Subcutaneous abdominal adipose tissue (tissue), 5 donors: Measurements from ENCODE around the gene ADAM33.

ENCODE experiments used
- H3K27ac ChIP-seq: one replicate; pipeline ENCODE4 v1.7.0; 2013; ENCODE audit warnings: low read depth, mild to moderate bottlenecking, inconsistent platforms, low read length, moderate library complexity
- H3K27me3 ChIP-seq, 5 donors: one replicate each; pipeline ENCODE4 v1.7.0; 2013; ENCODE audit warnings: low read length in 5 of 5, inconsistent platforms in 1 of 5; ENCODE audit not compliant: control insufficient read depth in 5 of 5, insufficient read depth in 4 of 5
- H3K36me3 ChIP-seq, 5 donors: one replicate each; pipeline ENCODE4 v1.7.0; 2013; ENCODE audit warnings: low read length in 5 of 5; ENCODE audit not compliant: control insufficient read depth in 5 of 5, insufficient read depth in 5 of 5
- H3K4me1 ChIP-seq, 5 donors: one replicate each; pipeline ENCODE4 v1.7.0; 2013; ENCODE audit warnings: low read length in 5 of 5, mild to moderate bottlenecking in 3 of 5, moderate library complexity in 1 of 5; ENCODE audit not compliant: control insufficient read depth in 5 of 5, insufficient read depth in 5 of 5
- H3K4me3 ChIP-seq, 5 donors: one replicate each; pipeline ENCODE4 v1.7.0; 2013; ENCODE audit warnings: low read length in 5 of 5, low read depth in 1 of 5
- H3K9ac ChIP-seq, 5 donors: one replicate each; pipeline ENCODE4 v1.7.0; 2013; ENCODE audit warnings: low read length in 5 of 5, mild to moderate bottlenecking in 4 of 5, moderate library complexity in 3 of 5
- H3K9me3 ChIP-seq, 5 donors: one replicate each; pipeline ENCODE4 v1.7.0; 2013; ENCODE audit warnings: low read length in 5 of 5; ENCODE audit not compliant: control insufficient read depth in 5 of 5
- donor health status: healthy.
- donor health status: healthy.
- donor health status: healthy.
- donor health status: healthy.
- donor health status: healthy.

Gene ADAM33

DNA sequence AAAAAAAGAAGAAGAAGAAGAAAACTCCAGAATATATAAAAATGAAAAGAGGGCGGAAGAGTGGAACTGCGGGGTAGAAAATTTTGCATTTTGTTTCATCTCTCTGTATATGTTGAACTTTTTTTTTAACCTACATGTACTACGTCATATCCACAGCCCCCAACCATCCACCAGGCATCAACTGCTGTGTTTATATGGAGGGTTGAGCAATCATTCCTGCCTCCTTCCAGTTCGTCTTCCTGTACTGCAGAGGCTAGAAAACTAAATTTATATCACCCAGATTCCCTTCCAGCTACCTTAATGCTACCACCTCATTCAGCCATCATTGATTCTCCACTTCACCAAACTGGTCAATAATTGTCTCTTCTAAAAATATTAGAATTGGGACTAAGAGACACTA, 40.1 kb upstream of the ADAM33 start:
- Histone ChIP-seq H3K4me1 (peaks cover 0 to under 1% (median 0%) of the 10 kb centered on the region in 5 donors), H3K27me3 (peaks cover 0 to 1% (median 0%) of the 10 kb centered on the region in 5 donors), H3K36me3 (no peaks in the 10 kb centered on the region), H3K4me3 (no peak overlapping the region), H3K9me3 (no peaks in the 10 kb centered on the region), H3K27ac (no peak overlapping the region), H3K9ac (no peak overlapping the region)

DNA sequence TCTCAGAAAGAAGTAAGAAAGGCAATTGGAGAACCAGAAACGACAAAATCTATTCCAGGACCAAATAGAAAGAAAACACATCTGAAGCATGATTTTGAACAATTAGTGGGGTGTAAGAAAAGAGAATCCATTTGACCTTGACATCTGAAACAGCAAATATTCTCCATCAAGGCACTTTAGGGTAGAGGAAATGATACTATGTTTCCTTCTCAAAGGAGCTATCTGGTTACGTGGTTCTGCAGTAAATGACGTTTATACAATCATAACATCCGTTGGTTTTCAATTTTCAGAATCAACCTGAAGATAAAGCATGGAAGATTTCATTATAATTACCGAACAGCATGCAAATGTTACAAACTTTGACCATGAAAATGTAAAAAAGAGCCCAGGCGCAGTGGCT, 38.8 kb upstream of the ADAM33 start:
- H3K4me3 ChIP-seq: no peak overlapping the region
- H3K36me3 ChIP-seq: no peaks in the 10 kb centered on the region
- no peaks in the 10 kb centered on the region for H3K9me3 ChIP-seq
- H3K9ac ChIP-seq: no peak overlapping the region
- no peak overlapping the region for H3K27ac ChIP-seq
- H3K4me1 ChIP-seq: peaks cover 0 to 4% (median 0%) of the 10 kb centered on the region in 5 donors
- H3K27me3 ChIP-seq: no peaks in the 10 kb centered on the region

GRCh38 chr20:3720068-3720467, 38.3 kb upstream of the ADAM33 start:
- H3K36me3 ChIP-seq: no peaks in the 10 kb centered on the region
- no peak overlapping the region for H3K4me3 ChIP-seq
- H3K27ac ChIP-seq: no peak overlapping the region
- peaks cover 0 to 4% (median 0%) of the 10 kb centered on the region in 5 donors for H3K4me1 ChIP-seq
- H3K9me3 ChIP-seq: no peaks in the 10 kb centered on the region
- no peak overlapping the region for H3K9ac ChIP-seq
- no peaks in the 10 kb centered on the region for H3K27me3 ChIP-seq

DNA sequence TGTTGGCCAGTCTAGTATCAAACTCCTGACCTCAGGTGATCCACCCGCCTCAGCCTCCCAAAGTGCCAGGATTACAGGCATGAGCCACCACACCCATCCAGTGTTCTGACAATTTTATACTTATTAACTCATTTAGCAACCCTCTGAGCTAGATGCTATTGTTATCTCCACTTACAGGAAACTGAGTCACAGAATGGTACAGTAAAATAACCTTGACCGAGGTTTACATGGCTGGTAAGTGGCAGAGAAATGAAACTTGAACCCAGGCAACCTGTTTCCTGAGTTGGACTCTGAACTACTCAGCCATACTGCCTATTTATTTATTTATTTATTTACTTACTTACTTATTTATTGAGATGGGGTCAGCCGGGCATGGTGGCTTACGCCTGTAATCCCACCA, 37.2 kb upstream of the ADAM33 start:
- Histone ChIP-seq H3K9me3 (no peaks in the 10 kb centered on the region), H3K27me3 (no peaks in the 10 kb centered on the region), H3K27ac (no peak overlapping the region), H3K9ac (no peak overlapping the region), H3K4me1 (peaks cover 0 to 10% (median 0%) of the 10 kb centered on the region in 5 donors), H3K4me3 (no peak overlapping the region), H3K36me3 (no peaks in the 10 kb centered on the region)

GRCh38 chr20:3716195-3716834, 34.5 kb upstream of the ADAM33 start:
- Histone ChIP-seq H3K27me3 (no peaks in the 10 kb centered on the region), H3K4me1 (peaks cover 0 to 27% (median 9%) of the 10 kb centered on the region in 5 donors), H3K4me3 (no peak overlapping the region), H3K9ac (no peak overlapping the region), H3K36me3 (no peaks in the 10 kb centered on the region), H3K27ac (no peak overlapping the region), H3K9me3 (no peaks in the 10 kb centered on the region)

- no peaks in the 10 kb centered on the region for H3K27me3 ChIP-seq
- no peak overlapping the region for H3K9ac ChIP-seq
- no peaks in the 10 kb centered on the region for H3K36me3 ChIP-seq
- no peak overlapping the region for H3K27ac ChIP-seq
- H3K9me3 ChIP-seq: no peaks in the 10 kb centered on the region
- no peak overlapping the region for H3K4me3 ChIP-seq
- peaks cover 0 to 44% (median 24%) of the 10 kb centered on the region in 5 donors for H3K4me1 ChIP-seq
Measured at GRCh38 chr20:3714092-3714491, 32.3 kb upstream of the ADAM33 start.

DNA sequence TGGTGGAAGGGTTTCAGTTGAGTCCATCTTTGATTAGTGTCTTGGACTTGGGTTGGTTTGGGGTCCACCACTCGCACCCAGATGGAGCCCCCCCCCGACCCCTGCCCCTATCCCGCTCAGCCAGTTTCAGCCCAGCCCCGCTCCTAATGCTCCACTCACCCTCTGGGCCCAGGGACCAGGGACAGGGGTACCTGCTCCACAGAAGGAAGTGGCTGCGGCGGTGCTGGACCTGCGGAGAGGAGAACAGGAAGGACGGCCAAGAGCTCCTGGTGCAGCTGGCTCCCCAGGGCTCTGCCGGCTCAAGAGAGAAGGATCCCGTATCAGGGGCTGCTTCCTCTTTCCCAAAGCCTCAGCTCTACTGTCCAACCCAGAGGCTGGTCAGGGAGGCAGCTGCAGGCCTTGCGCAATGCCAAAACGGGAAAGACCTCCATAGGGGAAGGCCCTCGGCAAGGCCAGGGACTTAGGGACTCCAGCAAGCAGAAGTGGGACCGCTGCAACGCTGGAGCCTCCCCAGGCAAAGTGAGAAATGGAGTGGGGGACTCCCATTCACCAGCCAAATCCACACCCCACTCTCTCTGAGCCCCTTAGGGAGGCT, 30.6 kb upstream of the ADAM33 start, which contains the start of gene SIGLEC1:
Gene SIGLEC1 (minus strand): TSS at position 322 of the 595 bp plus-strand sequence. CDS start 5,472 bp downstream, outside the sequence.
- Histone ChIP-seq H3K27ac (no peak within 1 kb of the TSS), H3K4me3 (peak within 1 kb of the TSS; percentile 19 to 65 (median 48)), H3K36me3 (no peaks in the 10 kb centered on the region)

DNA sequence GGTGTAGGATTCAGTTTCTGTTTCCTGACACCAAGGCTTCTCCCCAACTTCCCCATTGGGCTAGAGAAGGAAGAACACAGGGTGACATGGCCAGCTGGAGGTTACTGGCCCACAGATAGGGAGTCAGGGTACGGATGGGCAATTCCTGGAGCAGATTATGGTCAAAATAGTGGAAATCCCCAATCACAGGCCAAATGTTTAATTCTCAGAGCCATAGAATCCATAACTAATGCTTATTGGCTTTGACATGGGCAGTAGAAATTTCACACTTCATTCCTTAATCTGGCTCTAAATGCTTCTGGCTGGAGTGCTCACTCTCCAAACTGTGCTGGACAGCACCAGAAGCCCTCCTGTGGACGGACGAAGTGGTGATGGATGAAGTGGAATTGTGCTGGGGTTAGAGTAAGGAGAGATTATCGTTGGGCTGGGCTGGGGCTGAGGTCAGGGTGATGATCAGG, 29.7 kb upstream of the ADAM33 start:
- H3K36me3 ChIP-seq: peaks cover 0 to 1% (median 0%) of the 10 kb centered on the region in 5 donors
- peaks cover 0 to 62% (median 36%) of the 10 kb centered on the region in 5 donors for H3K4me1 ChIP-seq
- H3K9ac ChIP-seq: peak overlapping the region in 1 of 5 donors; percentile 31
- no peaks in the 10 kb centered on the region for H3K27me3 ChIP-seq
- no peaks in the 10 kb centered on the region for H3K9me3 ChIP-seq
- peak overlapping the region; percentile 19 to 65 (median 48) for H3K4me3 ChIP-seq
- H3K27ac ChIP-seq: no peak overlapping the region

More for the DNA sequence above, 30.6 kb upstream of the ADAM33 start, which contains the start of gene SIGLEC1:
- Histone ChIP-seq H3K27me3 (no peaks in the 10 kb centered on the region), H3K9ac (peak within 1 kb of the TSS in 1 of 5 donors; percentile 31), H3K9me3 (no peaks in the 10 kb centered on the region), H3K4me1 (peaks cover 0 to 54% (median 28%) of the 10 kb centered on the region in 5 donors)

DNA sequence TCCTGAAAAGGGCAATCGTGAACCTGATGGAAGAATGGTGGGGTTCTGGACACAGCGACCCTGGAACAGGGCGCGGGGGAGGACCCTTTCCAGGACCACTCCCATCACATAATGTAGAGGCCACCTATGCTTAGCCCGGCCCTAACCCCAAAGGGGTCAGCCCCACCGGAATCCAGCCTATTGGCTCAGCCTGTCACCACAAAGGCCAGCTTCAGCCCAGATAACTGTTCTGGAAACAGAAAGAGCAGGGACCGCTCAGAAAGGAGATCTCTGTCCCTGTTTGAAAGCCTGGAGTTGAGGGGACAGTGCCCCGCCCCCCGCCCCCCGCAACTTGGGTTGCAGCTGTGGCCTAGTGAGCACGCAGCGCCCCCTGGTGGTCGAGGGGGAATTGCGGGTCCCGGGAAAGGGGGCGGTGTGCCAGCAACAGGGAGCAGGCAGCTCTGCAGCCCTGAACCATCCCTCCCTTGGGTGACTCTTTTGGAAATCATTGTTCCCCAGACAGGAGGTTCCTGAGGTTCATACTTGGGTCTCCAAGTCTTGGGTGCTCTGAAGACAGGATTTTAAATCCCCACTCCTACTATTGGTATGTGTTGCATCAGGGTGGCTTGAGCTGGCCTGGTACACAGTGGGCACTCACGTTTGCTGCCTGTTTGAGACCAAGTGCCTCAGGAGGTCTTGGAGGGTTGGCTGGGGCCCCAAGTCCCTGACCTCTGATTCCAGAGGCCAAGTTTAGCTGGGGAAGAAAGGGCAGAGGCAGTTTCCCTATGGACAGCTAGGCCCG, 29.1 kb upstream of the ADAM33 start:
- Histone ChIP-seq H3K4me3 (peak overlapping the region; percentile 24 to 65 (median 48)), H3K4me1 (peaks cover 0 to 64% (median 36%) of the 10 kb centered on the region in 5 donors), H3K9ac (peak overlapping the region in 2 of 5 donors; percentile 33 to 56), H3K9me3 (no peaks in the 10 kb centered on the region), H3K36me3 (peaks cover 0 to 5% (median 0%) of the 10 kb centered on the region in 5 donors), H3K27ac (no peak overlapping the region), H3K27me3 (no peaks in the 10 kb centered on the region)
